ENCODE data around the gene MUC3A. TPM values are rescaled to one million over a fixed set of nuclear protein-coding genes. Genes with fewer than 3 reads are reported as not detected.

Gene MUC3A
- total RNA-seq, 6 donors from 2014 or later = 0.30 to 3.1 (median 0.94) TPM

GRCh38 chr7:100949933-100950443, 654 bp downstream of the MUC3A start:
- Histone ChIP-seq H3K27me3 (peaks cover 0 to 9% (median 0%) of the 10 kb centered on the region in 4 donors), H3K4me3 (no peak overlapping the region), H3K36me3 (no peaks in the 10 kb centered on the region), H3K27ac (no peak overlapping the region), H3K9me3 (no peaks in the 10 kb centered on the region), H3K4me1 (no peaks in the 10 kb centered on the region)
- WGBS, 2 donors = 47% methylated on average over 15 of the region's 15 CpGs
- TF ChIP-seq CTCF (IDR thresholded peaks at IDR 0.05) (no peak), EP300 (IDR thresholded peaks at IDR 0.05) (no peak), POLR2AphosphoS5 (IDR thresholded peaks at IDR 0.05) (no peak), POLR2A (IDR thresholded peaks at IDR 0.05) (no peak)
- DNase-seq (no peak), ATAC-seq (ENCODE audit: low FRiP score in 2 of 2) (no peak)

- ATAC-seq (ENCODE audit: low FRiP score in 2 of 2) (no peak), DNase-seq (no peak)
- TF ChIP-seq POLR2AphosphoS5 (IDR thresholded peaks at IDR 0.05) (no peak), POLR2A (IDR thresholded peaks at IDR 0.05) (no peak), CTCF (IDR thresholded peaks at IDR 0.05) (no peak), EP300 (IDR thresholded peaks at IDR 0.05) (no peak)
- Histone ChIP-seq H3K27me3 (peaks cover 0 to 9% (median 0%) of the 10 kb centered on the region in 4 donors), H3K9me3 (no peaks in the 10 kb centered on the region), H3K27ac (no peak overlapping the region), H3K4me1 (no peaks in the 10 kb centered on the region), H3K4me3 (no peak overlapping the region), H3K36me3 (no peaks in the 10 kb centered on the region)
- 40 to 41% methylated on average over 6 of the region's 6 CpGs for WGBS, 2 donors
Measured at GRCh38 chr7:100951172-100951571, 1.8 kb downstream of the MUC3A start.

GRCh38 chr7:100951888-100952560, 2.7 kb downstream of the MUC3A start:
- Histone ChIP-seq H3K27me3 (peaks cover 0 to 9% (median 0%) of the 10 kb centered on the region in 4 donors), H3K4me1 (no peaks in the 10 kb centered on the region), H3K4me3 (no peak overlapping the region), H3K27ac (no peak overlapping the region), H3K36me3 (no peaks in the 10 kb centered on the region), H3K9me3 (no peaks in the 10 kb centered on the region)
- DNase-seq = no peak
- WGBS, 2 donors = 70 to 75% methylated on average over 15 of the region's 15 CpGs
- TF ChIP-seq CTCF (IDR thresholded peaks at IDR 0.05) = no peak
- no peak for TF ChIP-seq EP300 (IDR thresholded peaks at IDR 0.05)
- no peak for TF ChIP-seq POLR2AphosphoS5 (IDR thresholded peaks at IDR 0.05)
- no peak for TF ChIP-seq POLR2A (IDR thresholded peaks at IDR 0.05)
- no peak for ATAC-seq (ENCODE audit: low FRiP score in 2 of 2)

GRCh38 chr7:100952641-100953040, 3.3 kb downstream of the MUC3A start:
- Histone ChIP-seq H3K9me3 (no peaks in the 10 kb centered on the region), H3K27ac (no peak overlapping the region), H3K4me1 (no peaks in the 10 kb centered on the region), H3K4me3 (no peak overlapping the region), H3K27me3 (peaks cover 0 to 9% (median 0%) of the 10 kb centered on the region in 4 donors), H3K36me3 (no peaks in the 10 kb centered on the region)
- no peak for TF ChIP-seq POLR2A (IDR thresholded peaks at IDR 0.05)
- no peak for TF ChIP-seq EP300 (IDR thresholded peaks at IDR 0.05)
- no peak for TF ChIP-seq CTCF (IDR thresholded peaks at IDR 0.05)
- no peak for ATAC-seq (ENCODE audit: low FRiP score in 2 of 2)
- DNase-seq = no peak
- 51 to 53% methylated on average over 2 of the region's 2 CpGs for WGBS, 2 donors

Data from upper lobe of left lung (tissue), 6 donors.